Inflammatory macrophage treated with lipopolysaccharide for 4 hours (primary cell): ENCODE data around the gene AVPR1B.
A peak's percentile ranks its signal among the peaks of the same experiment; 100 is the strongest.

Experiments
- DNase-seq: peaks from one replicate; pipeline ENCODE4 v3.0.0-alpha.2; 2020

AVPR1B gene

GRCh38 chr1:206117151-206117948 is at the start of gene AVPR1B:
AVPR1B (minus strand) TSS chr1:206117388; CDS start chr1:206116890, 498 bp downstream.
- no peak for DNase-seq

DNA sequence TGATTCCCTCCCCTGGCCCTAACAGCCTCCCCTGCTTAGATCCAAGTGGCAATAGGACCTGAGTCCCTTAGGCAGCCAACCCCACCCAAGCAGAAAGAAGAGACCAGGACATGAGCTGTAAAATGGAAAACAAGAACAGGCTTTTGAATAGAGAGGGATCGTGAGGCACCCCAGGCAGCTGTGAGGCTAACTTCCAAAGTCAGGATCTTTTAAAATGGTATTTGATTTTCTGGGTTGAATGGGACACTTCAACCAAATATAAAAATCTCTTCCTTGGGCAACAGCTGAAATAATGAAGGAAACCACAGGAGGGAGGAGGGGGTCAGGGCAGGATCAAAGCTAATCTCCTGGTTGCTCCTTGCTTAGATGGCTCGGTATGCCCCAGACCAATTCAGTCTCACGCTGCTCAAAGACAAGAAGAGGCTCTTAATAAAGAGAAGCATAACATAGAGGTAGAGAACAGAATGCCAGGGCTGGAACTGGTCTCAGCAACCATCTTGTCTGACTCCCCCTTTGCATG is 28.6 kb upstream of the AVPR1B start:
- DNase-seq: no peak

GRCh38 chr1:206144605-206145004 is 27.4 kb upstream of the AVPR1B start:
- no peak for DNase-seq

DNA sequence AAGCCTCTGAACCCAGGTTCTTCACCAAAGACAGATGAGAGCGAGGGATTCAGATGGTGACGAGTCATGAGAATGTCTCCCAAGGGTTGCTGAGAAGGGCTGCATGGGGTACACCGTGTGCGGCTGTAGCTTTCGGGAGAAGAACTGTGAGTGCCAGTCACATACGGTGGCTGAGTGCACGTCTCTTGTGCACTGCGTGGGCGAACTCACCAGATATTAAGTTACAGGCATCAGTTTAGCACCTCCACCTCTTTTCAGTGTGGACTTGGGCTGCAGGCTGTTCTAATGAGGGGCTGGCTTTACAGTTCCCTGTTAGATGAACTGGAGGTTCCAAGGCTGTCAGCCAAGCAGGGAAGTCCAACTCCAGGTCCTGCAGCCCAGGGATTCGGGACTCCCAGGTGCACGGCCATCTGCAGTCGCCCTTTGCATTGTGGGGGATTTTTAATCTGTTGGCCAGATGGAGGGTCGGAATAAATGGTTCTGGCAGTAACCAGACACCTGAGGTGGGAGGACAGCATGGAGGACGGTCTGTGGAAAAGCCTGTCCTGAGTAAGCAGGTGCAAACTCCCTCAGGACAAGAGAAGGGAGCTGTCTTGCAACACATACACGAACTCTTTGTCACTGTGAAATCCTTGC is 26.5 kb upstream of the AVPR1B start:
- no peak for DNase-seq

- DNase-seq: no peak
Observed at GRCh38 chr1:206142770-206143169, 25.6 kb upstream of the AVPR1B start.

DNA sequence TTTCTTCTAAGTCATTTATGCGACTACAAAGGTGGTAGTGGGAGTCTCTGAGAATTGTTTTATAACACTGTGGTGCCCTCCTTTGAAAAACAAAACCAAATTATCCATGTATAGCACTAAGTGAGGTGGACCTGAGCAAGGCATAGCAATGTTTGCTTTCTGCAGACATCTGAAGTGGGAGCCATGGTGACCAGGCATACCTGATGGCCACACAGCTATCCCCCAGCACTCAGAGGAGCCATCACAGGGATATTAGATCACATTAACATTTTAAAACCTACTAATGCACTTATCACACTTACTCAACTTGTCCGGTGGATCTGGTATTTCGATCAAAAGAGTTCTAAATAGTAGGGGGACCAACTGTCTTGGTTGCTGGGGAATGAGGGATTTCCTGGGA is 24.8 kb upstream of the AVPR1B start:
- DNase-seq: no peak

DNA sequence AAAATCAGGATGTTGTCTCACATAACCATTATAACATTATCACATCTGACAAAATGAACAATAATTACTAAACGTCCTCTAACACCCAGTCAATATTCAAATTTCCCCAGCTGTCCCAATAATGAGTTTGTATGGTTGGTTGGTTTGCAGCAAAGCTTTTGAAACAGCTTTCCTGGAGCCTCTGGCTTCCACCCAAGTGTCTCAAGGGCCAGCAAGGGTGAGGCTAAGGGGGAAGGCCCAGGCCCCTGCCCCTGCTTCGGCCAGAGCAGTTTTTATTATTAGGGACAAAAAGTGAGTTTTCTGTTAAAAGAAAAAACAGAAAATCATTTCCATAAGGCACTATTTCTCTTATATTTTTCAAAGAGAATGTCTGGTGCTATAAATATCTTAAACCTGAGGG is 19.1 kb upstream of the AVPR1B start:
- DNase-seq: no peak

GRCh38 chr1:206135248-206135647 is 18.1 kb upstream of the AVPR1B start:
- DNase-seq: no peak

DNA sequence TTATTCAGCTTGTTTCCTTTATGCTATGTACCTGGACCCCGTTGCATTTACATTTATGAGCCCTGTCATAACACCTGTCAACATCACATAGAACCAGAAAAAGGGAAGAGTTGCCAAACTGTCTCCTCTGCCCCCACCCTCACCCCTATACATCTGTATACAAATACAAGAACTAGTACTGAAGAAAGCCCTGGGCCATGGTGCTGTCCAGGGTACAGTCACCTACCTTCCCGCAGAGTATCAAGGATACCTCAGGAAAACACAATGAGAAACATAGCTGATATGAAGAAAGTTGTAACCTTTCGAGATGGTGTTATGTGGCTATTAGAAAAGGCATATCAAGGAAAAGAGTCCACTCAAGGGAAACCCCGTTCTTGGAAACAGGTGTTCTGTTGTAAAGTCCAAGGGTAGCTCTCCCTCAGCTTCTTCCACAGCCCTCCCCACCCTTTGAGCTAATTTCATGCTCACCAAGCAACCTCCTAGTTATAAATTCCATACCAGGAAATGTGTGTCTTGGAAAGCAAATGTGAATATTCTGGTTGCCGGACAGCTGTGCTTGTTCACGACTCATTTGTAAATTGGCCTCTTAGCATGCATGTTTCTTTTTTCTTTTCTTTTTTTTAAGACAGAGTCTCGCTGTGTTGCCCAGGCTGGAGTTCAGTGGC is 16.7 kb upstream of the AVPR1B start:
- DNase-seq: no peak

- no peak for DNase-seq
Observed at GRCh38 chr1:206131037-206131436, 13.8 kb upstream of the AVPR1B start.

DNA sequence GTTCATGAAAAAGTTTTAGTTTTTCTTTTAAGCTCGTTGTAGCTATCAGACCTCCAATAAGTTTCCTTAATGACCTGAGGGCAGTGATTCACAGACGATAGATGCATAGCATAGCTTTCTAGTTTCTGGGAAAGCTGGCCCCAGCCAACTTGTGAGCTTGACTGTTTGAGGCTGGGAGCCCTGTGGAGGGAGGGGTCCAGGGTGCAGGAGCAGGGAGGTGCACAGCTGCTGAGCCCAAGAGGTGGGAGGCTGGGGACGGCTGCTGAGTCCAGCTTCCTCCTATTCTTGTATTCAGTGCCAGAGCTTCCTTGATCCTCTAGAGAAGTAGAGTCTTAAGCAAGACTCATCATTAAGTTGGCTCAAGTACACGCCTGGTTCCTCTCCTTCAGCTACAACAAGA is 11.0 kb upstream of the AVPR1B start:
- peak; percentile 68 for DNase-seq

DNA sequence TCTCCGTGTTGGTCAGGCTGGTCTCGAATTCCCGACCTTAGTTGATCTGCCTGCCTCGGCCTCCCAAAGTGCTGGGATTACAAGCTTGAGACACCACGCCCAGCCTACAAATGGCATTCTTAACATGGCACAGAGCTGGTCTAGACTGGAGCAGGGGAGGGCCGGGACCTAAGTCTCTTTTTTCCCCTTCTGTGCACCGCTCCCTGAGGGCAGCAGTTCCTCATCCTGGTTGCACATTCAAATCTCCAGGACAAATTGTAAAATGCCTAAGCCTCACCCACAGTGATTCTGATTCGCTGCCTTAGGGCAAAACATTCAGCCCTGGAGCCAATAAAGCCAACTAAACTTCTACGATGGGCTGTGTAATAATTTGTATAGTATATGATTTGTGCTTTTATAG is 10.1 kb upstream of the AVPR1B start:
- no peak for DNase-seq

GRCh38 chr1:206125346-206125745 is 8.2 kb upstream of the AVPR1B start:
- no peak for DNase-seq

- no peak for DNase-seq
Observed at GRCh38 chr1:206122686-206123085, 5.5 kb upstream of the AVPR1B start.

DNA sequence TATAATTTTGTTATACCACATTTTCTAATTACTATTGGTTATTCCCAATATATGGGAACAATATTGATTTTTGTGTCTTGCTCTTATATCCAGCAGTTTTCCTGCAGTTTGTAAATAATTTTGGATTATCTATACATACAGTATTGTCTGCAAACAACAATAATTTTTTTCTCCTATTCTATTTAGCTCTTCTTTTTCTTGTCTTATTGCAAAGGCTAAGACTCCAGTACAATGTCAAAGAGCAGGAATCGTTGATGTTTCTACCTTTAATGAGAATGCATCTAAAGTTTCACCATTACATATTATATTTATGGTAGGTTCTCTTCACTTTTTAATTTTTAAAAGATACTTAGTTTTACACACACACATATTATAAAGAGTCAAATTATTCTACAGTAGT is 4.1 kb upstream of the AVPR1B start:
- DNase-seq: no peak

GRCh38 chr1:206120406-206120805 is 3.2 kb upstream of the AVPR1B start:
- no peak for DNase-seq

DNA sequence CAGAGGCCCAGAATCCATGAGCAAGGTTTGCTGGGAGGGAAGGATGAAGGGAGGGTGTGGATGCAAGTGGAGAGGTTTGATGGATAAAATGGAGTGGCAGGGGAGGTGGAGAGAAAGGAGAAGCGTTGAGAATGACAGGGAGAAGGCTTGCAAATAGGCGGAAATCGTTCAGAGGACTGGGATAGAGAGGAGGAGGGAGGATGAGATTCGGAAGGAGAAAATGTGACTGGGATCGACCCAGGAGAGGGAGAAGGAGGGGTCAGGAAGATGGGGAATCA is 376 bp downstream of the AVPR1B start:
- no peak for DNase-seq

GRCh38 chr1:206116191-206116872 is 856 bp downstream of the AVPR1B start:
- no peak for DNase-seq

DNA sequence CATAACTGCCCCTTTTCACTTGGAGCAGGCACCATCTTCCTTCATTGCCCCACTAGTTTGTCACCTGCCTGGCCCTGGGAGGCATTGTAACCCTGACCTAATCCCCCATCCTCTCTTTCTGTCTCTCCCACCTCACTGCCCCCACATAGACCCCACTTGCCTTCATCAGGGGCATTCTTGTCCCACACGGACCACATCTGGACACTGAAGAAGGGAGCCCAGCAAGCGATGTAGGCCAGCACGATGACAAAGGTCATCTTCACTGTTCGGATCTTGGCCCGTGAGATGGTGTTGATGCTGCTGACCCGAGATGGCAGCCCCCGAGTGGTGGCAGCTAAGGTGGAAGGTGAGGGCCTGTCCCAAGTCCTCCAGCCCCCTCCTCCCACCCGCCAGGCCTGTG is 1.4 kb downstream of the AVPR1B start:
- no peak for DNase-seq

- peak; percentile 22 for DNase-seq
Observed at GRCh38 chr1:206114692-206115640, 2.2 kb downstream of the AVPR1B start.

DNA sequence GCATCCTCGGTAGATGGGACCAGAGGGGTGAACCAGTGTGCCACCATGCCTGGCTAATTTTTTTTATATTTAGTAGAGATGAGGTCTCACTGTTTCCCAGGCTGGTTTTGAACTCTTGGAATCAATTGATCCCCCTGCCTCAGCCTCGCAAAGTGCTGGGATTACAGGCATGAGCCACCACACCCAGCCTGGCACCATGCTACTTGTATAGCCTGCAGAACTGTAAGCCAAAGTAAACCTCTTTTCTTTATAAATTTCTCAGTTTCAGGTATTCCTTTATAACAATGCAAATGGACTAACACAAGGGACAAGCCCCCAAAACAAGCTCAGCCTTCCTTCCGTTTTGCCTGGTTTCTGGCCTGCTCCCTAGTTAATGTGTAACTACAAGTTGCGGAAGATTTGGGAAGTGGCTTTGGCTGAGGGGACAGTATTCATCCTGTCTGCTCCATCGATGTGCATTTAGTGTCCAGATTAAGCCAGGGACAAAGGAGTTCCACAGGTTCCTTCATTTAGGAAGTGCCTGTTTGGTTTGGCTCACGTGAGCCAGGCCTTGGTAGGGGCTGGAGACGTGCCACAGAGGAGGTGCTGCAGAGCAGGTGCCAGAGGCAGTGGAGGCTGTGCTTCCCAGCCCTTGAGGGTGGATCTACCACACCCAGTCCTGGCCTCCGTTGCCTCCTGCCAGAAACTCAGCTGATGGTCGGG is 4.4 kb downstream of the AVPR1B start:
- no peak for DNase-seq
